MM.1S (cell line): Measurements from ENCODE around the gene RBPMS2.

Experiments used
- DNase-seq: peaks from one replicate; pipeline ENCODE4 v3.0.0-alpha.2; 2015
- H2AFZ ChIP-seq: fragments of 300-600 bp; sonication (generic); 2 replicates; pipeline ENCODE4 v1.6.0; 2016; ENCODE audit warnings: antibody characterized with exemption, low read length
- H3F3A ChIP-seq: fragments of 300-600 bp; sonication (generic); 2 replicates; pipeline ENCODE4 v1.6.1; 2016; ENCODE audit warnings: mild to moderate bottlenecking, antibody characterized with exemption, low read length, moderate library complexity, mixed read lengths; ENCODE audit not compliant: insufficient read depth
- H3K27ac ChIP-seq: fragments of 300-600 bp; sonication (generic); 2 replicates; pipeline ENCODE4 v1.5.1; 2016; ENCODE audit warnings: mild to moderate bottlenecking, low read length
- H3K27me3 ChIP-seq: fragments of 300-600 bp; sonication (generic); replicated peaks from 2 replicates; pipeline ENCODE4 v1.6.0; 2016; ENCODE audit warnings: low read length; ENCODE audit not compliant: insufficient read depth
- H3K36me3 ChIP-seq: fragments of 300-600 bp; sonication (generic); replicated peaks from 2 replicates; pipeline ENCODE4 v1.6.1; 2016; ENCODE audit warnings: mild to moderate bottlenecking, low read length, mixed read lengths; ENCODE audit not compliant: insufficient read depth
- H3K4me1 ChIP-seq: fragments of 300-600 bp; sonication (generic); 2 replicates; pipeline ENCODE4 v1.6.1; 2016; ENCODE audit warnings: low read length, mixed read lengths
- H3K4me2 ChIP-seq: fragments of 300-600 bp; sonication (generic); 2 replicates; pipeline ENCODE4 v1.6.0; 2016; ENCODE audit warnings: low read depth, low read length
- H3K4me3 ChIP-seq: fragments of 300-600 bp; sonication (generic); 2 replicates; pipeline ENCODE4 v1.5.1; 2016; ENCODE audit warnings: low read length, mixed read lengths
- H3K79me2 ChIP-seq: fragments of 300-600 bp; sonication (generic); 2 replicates; pipeline ENCODE4 v1.6.1; 2016; ENCODE audit warnings: mixed run types, low read length, mixed read lengths
- H3K9ac ChIP-seq: fragments of 300-600 bp; sonication (generic); 2 replicates; pipeline ENCODE4 v1.6.1; 2016; ENCODE audit warnings: low read length, mixed read lengths
- H3K9me2 ChIP-seq: fragments of 300-600 bp; sonication (generic); replicated peaks from 2 replicates; pipeline ENCODE4 v1.6.1; 2016; ENCODE audit warnings: mild to moderate bottlenecking, low read length, mixed read lengths; ENCODE audit not compliant: insufficient read depth
- H3K9me3 ChIP-seq: fragments of 300-600 bp; sonication (generic); replicated peaks from 2 replicates; pipeline ENCODE4 v1.6.1; 2016; ENCODE audit warnings: mild to moderate bottlenecking, low read length, mixed read lengths; ENCODE audit not compliant: insufficient read depth
- H4K20me1 ChIP-seq: fragments of 300-600 bp; sonication (generic); 2 replicates; pipeline ENCODE4 v1.6.1; 2016; ENCODE audit warnings: mild to moderate bottlenecking, low read length, moderate library complexity, mixed read lengths; ENCODE audit not compliant: insufficient read depth
- EZH2 ChIP-seq: fragments of 300-600 bp; sonication (generic); optimal IDR thresholded peaks from 2 replicates; pipeline ENCODE3; 2017; ENCODE audit warnings: low read depth, mild to moderate bottlenecking, antibody characterized with exemption, low read length, mixed read lengths
- EZH2phosphoT487 ChIP-seq: fragments of 300-600 bp; sonication (generic); IDR thresholded peaks from 2 replicates; pipeline ENCODE4 v1.6.1; 2018; ENCODE audit warnings: antibody characterized with exemption, low read length
- TF ChIP-seq, protein P1 (sequence below): fragments of 300-600 bp; sonication (generic); IDR thresholded peaks from 2 replicates; pipeline ENCODE4 v1.5.1; 2016; ENCODE audit warnings: antibody characterized with exemption, low read length, mixed read lengths

The RBPMS2 gene

DNA sequence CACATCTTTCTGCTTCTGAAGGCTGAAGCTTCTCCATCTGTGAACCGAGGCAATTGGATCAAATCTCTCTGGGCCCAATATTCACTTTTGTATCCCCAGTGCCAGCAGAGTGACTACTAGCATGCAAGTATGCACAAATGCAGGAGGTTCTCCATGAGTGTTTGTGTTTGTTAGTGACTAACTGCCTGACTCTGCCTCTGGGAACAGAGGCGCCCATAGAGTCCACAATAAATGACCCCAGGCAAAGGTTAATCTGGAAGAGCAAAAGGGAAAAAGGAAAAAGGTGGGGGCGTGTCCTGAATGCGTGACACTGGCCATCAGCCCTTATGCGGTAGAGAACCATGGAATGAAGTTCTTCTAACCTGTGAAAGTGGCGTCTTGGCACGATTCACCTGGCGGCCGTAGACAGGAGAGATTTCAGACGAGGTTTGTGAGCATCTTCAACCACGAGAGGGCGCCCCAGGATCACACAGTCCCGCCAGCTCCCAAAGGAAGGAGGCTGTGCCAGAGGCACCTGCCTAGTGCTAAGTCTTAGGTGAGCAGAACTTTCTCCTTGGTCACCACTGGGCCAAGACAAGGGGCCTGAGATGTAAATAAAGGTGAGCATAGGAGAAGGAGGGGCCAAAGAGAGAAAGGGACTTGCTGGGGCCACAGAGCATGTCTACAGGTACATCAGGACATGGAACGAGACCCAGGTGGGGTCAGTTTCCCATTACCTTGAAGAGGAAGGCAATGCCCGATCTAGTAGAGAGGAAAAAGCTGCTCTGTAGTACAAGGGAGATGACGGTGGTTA is 44.2 kb downstream of the RBPMS2 start:
- peak overlapping the region; percentile 83 for H2AFZ ChIP-seq
- no peaks in the 10 kb centered on the region for H3K36me3 ChIP-seq
- H3K9ac ChIP-seq = no peak overlapping the region
- H3K27me3 ChIP-seq = no peaks in the 10 kb centered on the region
- H4K20me1 ChIP-seq = no peaks in the 10 kb centered on the region
- H3K4me1 ChIP-seq = no peaks in the 10 kb centered on the region
- H3K4me2 ChIP-seq = peak overlapping the region; percentile 58
- peak; percentile 86 for DNase-seq
- no peak for TF ChIP-seq EZH2phosphoT487
- TF ChIP-seq, protein P1, sequence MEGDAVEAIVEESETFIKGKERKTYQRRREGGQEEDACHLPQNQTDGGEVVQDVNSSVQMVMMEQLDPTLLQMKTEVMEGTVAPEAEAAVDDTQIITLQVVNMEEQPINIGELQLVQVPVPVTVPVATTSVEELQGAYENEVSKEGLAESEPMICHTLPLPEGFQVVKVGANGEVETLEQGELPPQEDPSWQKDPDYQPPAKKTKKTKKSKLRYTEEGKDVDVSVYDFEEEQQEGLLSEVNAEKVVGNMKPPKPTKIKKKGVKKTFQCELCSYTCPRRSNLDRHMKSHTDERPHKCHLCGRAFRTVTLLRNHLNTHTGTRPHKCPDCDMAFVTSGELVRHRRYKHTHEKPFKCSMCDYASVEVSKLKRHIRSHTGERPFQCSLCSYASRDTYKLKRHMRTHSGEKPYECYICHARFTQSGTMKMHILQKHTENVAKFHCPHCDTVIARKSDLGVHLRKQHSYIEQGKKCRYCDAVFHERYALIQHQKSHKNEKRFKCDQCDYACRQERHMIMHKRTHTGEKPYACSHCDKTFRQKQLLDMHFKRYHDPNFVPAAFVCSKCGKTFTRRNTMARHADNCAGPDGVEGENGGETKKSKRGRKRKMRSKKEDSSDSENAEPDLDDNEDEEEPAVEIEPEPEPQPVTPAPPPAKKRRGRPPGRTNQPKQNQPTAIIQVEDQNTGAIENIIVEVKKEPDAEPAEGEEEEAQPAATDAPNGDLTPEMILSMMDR = peak; percentile 89
- no peak for TF ChIP-seq EZH2
- H3K9me3 ChIP-seq = no peaks in the 10 kb centered on the region
- H3K9me2 ChIP-seq = no peaks in the 10 kb centered on the region
- H3K4me3 ChIP-seq = no peak overlapping the region
- H3F3A ChIP-seq = no peaks in the 10 kb centered on the region
- no peak overlapping the region for H3K27ac ChIP-seq
- no peaks in the 10 kb centered on the region for H3K79me2 ChIP-seq

DNA sequence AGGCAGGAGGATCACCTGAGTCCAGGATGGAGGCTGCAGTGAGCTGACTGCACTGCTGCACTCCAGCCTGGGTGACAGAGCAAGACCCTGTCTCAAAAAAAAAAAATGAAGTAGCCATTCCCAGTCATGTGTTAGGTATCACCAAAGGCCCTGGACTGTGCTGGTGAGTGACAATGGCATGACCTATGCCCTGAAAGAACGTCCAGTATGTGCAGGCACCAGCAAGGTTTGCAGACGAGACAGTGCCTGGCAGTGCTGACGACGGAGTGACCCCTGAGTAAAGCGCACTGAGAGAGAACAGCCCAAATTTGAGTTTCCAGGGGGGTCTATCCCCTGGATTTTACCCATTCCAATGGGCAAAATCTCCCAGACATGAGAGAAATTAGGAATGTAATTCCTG is 45.2 kb downstream of the RBPMS2 start:
- no peaks in the 10 kb centered on the region for H3K36me3 ChIP-seq
- no peak for DNase-seq
- H2AFZ ChIP-seq = no peak overlapping the region
- no peaks in the 10 kb centered on the region for H3F3A ChIP-seq
- H3K9me3 ChIP-seq = no peaks in the 10 kb centered on the region
- H3K9me2 ChIP-seq = no peaks in the 10 kb centered on the region
- TF ChIP-seq EZH2phosphoT487 = no peak
- no peak for TF ChIP-seq EZH2
- TF ChIP-seq, protein P1 = no peak
- no peak overlapping the region for H3K4me2 ChIP-seq
- no peak overlapping the region for H3K9ac ChIP-seq
- H3K27me3 ChIP-seq = no peaks in the 10 kb centered on the region
- no peaks in the 10 kb centered on the region for H4K20me1 ChIP-seq
- no peak overlapping the region for H3K4me3 ChIP-seq
- H3K4me1 ChIP-seq = no peaks in the 10 kb centered on the region
- H3K27ac ChIP-seq = no peak overlapping the region
- no peaks in the 10 kb centered on the region for H3K79me2 ChIP-seq

DNA sequence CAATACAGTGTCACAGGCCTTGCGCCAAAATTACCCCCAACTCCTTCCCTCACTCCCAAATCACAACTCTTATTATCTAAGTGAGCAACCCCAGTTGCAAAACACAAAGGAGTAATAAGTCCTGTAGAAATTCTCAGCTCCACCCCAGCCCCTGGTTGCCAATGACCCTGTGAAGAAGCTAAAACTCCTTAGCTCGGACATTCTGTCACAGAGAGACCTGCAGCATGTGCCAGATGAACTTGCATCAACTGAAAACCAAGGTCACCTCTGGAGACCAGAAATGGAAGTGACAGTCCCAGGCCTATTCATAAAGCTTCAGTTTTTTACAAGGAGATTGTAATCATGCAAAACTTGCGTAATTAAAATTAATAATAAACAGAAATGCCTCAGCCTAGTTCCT is 55.2 kb downstream of the RBPMS2 start:
- Histone ChIP-seq H3K36me3 (no peaks in the 10 kb centered on the region), H3K27me3 (no peaks in the 10 kb centered on the region), H3K4me1 (no peaks in the 10 kb centered on the region), H3K4me2 (no peak overlapping the region), H2AFZ (no peak overlapping the region), H3K9me3 (no peaks in the 10 kb centered on the region), H3F3A (no peaks in the 10 kb centered on the region), H3K79me2 (no peaks in the 10 kb centered on the region), H3K27ac (no peak overlapping the region), H3K9me2 (no peaks in the 10 kb centered on the region), H4K20me1 (no peaks in the 10 kb centered on the region), H3K4me3 (no peak overlapping the region), H3K9ac (no peak overlapping the region)
- DNase-seq = no peak
- TF ChIP-seq, protein P1 = no peak
- TF ChIP-seq EZH2 (no peak), EZH2phosphoT487 (no peak)
